Measurements from ENCODE around the gene DTNBP1. TPM values are rescaled to one million over a fixed set of nuclear protein-coding genes. Genes with fewer than 3 reads are reported as not detected.
A peak's percentile ranks its signal among the peaks of the same experiment; 100 is the strongest.

DTNBP1 gene
- total RNA-seq, 1 donor from 2014 or later: 22.8 TPM

DNA sequence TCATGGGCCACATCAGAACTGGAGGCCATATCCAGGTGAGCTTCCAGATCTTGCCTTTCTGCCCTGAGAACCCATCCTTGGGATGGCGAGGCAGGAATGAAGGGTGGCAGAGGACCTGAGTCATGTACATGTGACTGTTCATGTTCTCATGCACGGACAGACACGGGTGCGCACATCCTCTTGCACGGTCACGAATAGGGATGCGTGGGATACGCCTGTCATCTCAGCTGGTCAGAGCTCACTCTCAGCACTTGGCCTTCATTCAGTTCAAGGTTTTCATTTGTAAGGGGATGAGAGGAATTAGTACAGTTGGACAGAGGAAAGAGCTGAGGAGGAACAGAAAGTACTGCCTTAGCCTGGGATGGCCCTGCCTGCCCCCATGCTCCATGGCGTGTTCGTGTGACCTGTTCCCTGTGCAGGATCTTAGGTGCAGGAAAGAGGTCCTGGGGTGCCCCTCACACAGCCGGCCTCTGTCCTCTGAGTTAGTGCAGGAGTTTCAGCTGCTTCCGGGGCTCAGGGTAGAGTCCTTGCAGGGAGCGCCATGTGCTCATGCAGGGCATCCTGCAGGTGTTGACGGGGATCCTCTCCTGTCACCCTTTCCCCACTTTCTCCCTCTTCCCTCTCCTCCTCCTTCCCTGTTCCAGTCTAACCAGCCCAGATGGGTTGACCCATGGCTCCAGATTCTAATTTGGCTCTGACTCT is 173.4 kb downstream of the DTNBP1 start:
- DNase-seq (ENCODE audit: extremely low read depth, low read depth, low spot score): no peak

DNA sequence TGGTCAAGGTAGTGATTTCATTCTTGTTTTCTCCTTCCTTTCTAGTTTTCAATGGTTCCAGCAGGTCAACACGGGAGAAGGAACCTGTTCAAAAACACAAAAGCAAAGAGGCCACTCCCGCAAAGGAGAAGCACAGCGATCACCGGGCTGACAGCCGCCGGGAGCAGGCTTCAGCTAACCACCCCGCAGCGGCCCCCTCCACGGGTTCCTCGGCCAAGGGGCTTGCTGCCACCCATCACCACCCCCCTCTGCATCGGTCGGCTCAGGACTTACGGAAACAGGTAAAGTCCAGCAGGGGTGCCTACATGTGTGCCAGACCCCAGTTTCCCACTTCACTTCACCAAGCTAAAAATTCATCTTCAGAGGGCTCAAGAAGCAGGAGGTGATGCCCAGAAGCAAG is 175.6 kb downstream of the DTNBP1 start:
- no peak for DNase-seq (ENCODE audit: extremely low read depth, low read depth, low spot score)

DNA sequence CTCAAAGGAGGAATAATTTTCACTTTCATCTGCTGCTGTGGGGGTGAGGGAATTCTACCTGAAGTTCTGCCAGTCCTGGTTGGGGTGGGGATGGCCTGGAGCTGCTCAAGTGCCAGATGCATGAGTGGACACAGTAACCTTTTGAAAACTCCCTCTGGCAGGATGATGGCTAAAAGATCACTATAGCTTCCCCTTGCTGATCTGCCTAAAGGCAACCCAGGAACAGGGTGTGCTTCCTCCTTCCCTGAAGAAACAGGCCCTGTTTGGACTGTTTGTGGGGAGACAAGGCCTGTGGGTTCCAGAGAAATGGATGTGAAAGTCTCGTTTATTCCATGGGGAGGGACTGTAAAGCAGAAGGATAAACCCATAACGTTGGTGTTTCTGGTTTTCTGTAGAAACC is 176.9 kb downstream of the DTNBP1 start:
- DNase-seq (ENCODE audit: extremely low read depth, low read depth, low spot score): no peak

DNA sequence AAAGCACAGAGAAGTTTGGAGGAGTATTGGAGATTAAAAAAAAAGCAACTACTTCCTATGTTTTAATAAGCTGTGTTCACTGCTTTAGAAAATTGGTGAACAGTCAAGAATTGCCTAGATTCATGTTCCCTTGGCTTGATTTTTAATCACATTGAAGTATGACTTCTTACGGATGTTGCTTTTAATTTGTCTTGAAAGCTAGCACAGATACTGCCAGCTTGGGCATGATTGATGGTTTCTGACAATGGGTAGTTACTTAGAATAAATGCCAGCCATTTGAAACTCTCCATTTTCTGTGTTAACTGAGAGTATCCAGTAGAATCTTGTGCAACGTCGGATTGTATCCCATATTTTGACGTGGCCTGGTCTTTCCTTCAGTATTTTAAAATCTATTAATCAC is 178.0 kb downstream of the DTNBP1 start:
- DNase-seq (ENCODE audit: extremely low read depth, low read depth, low spot score): no peak

GRCh38 chr6:15484140-15484539 is 178.7 kb downstream of the DTNBP1 start:
- no peak for DNase-seq (ENCODE audit: extremely low read depth, low read depth, low spot score)

GRCh38 chr6:15483060-15483459 is 179.8 kb downstream of the DTNBP1 start:
- DNase-seq (ENCODE audit: extremely low read depth, low read depth, low spot score): no peak

DNA sequence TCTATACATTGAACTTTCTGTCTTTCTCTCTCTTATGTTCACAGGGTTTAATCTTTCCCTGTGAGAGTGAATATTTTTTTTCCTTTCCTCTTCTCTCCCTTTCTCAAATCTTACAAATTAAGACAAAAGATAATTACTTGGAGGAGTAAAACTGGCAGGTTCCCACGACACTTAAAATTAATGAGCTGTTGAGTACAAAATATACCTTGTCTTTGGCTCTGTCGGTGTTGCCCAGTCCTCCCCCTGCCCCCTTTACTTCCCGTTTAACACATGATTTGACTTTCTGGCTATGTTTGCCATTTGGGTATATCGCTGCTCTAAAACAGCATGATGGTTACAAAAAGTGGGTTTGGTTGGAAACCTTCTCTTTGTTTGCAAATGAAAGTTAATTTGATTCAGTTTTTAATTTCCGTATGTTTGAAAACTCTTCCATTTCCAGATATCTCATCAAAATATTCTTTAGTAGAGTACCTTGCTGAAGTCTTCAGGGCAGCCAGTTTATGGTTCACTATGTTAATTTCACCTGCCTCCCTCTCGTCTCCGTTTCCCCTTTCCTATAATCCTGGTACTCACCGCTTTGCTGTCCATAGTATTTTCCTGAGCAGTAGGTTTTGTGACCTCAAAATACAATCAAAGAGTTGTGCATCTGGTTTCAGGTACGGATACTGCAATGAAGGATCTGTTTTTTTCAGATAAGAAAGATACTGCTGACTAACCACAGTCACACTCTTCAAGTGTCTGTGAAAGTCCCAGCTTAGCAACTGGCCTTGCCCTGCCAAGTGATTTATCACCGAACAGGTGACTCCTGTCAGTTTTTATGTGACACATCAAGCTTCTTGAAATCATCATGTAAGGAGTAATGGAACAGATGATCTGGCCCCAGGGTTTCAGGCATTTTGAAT is 181.2 kb downstream of the DTNBP1 start:
- DNase-seq (ENCODE audit: extremely low read depth, low read depth, low spot score): no peak

GRCh38 chr6:15480525-15480924 is 182.3 kb downstream of the DTNBP1 start:
- no peak for DNase-seq (ENCODE audit: extremely low read depth, low read depth, low spot score)

GRCh38 chr6:15479761-15480160 is 183.1 kb downstream of the DTNBP1 start:
- DNase-seq (ENCODE audit: extremely low read depth, low read depth, low spot score): no peak

DNA sequence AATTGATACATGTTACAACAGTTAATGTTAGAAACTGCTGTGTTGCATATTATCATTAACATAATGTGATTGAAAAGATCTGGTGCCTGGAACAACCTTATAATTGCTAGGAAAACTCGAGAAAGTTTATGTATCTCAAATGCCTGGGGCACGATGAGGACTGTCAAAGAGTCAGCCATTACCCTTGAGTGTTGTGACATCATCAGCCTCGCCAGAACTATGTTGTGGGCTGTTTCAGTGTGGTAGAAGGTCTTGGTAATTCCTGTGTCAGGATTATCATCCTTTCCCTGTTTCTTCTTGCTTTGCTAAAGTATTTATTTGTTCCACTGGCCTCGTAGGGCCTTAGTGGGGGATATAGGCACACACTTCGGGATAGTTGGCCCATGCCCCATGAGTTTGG is 185.1 kb downstream of the DTNBP1 start:
- no peak for DNase-seq (ENCODE audit: extremely low read depth, low read depth, low spot score)

- DNase-seq (ENCODE audit: extremely low read depth, low read depth, low spot score): no peak
Measured at GRCh38 chr6:15476631-15477380, 186.0 kb downstream of the DTNBP1 start.

DNA sequence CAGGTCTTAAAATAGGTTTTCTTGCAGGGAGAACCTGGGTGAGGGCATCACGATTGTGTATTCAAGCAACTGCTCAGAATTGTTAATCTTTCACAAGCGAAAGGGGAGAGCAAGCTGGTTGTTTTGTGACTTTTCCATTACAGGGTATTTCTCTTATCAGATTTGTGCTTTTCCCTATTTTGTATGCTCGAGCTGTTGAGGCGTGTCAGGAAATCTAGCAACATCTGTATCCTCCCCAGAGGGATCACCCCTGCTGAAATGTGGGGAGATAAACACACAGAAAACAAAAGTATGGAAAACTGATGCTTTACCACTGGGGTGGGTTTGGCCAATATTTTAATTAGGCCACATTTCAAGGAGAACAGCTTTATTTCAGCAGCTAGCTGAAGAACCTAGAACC is 187.0 kb downstream of the DTNBP1 start:
- DNase-seq (ENCODE audit: extremely low read depth, low read depth, low spot score): no peak

- DNase-seq (ENCODE audit: extremely low read depth, low read depth, low spot score): no peak
Measured at GRCh38 chr6:15475261-15475660, 187.6 kb downstream of the DTNBP1 start.

- no peak for DNase-seq (ENCODE audit: extremely low read depth, low read depth, low spot score)
Measured at GRCh38 chr6:15474196-15474595, 188.6 kb downstream of the DTNBP1 start.

GRCh38 chr6:15473741-15474161 is 189.1 kb downstream of the DTNBP1 start:
- DNase-seq (ENCODE audit: extremely low read depth, low read depth, low spot score): peak; percentile 62

DNA sequence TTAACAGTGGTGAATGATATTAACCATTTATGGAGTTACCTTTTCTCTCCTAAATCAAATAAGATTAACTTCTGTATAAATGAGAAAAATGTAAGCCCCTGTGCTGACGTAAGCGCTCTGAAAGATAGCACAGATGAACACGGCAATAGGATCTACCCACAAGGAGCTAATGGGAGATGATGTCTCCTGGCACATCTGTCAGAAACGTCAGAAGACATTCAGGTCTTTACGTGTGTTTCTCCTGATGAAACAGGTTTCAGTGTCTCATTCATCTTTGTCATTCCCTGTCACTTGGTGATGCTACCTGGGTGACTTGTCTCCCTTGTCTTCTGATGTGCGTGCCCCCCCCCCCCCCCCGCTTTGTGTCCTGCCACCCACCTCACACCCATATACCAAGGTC is 189.7 kb downstream of the DTNBP1 start:
- DNase-seq (ENCODE audit: extremely low read depth, low read depth, low spot score): no peak
